BE2C (cell line): ENCODE measurements around the gene TSPAN19.

Experiments
- DNase-seq: peaks from one replicate; pipeline ENCODE4 v3.0.0-alpha.2; 2020
- H3K27me3 ChIP-seq: fragments of 250-450 bp; sonication (Bioruptor Pico); 2 replicates; pipeline ENCODE4 v1.5.1; 2020; ENCODE audit warnings: mild to moderate bottlenecking
- H3K36me3 ChIP-seq: fragments of 250-450 bp; sonication (Bioruptor Pico); 2 replicates; pipeline ENCODE4 v1.5.1; 2020; ENCODE audit warnings: mild to moderate bottlenecking
- H3K4me1 ChIP-seq: fragments of 250-450 bp; sonication (Bioruptor Pico); 2 replicates; pipeline ENCODE4 v1.5.1; 2020
- H3K4me3 ChIP-seq: 2 replicates; pipeline ENCODE4 v1.5.1; 2011; ENCODE audit warnings: low read depth, low read length
- H3K9me3 ChIP-seq: fragments of 250-450 bp; sonication (Bioruptor Pico); 2 replicates; pipeline ENCODE4 v1.5.1; 2020
- CTCF ChIP-seq: IDR thresholded peaks from 2 replicates; pipeline ENCODE4 v1.5.1; 2012; ENCODE audit warnings: mild to moderate bottlenecking, low read depth, low read length

Gene TSPAN19

DNA sequence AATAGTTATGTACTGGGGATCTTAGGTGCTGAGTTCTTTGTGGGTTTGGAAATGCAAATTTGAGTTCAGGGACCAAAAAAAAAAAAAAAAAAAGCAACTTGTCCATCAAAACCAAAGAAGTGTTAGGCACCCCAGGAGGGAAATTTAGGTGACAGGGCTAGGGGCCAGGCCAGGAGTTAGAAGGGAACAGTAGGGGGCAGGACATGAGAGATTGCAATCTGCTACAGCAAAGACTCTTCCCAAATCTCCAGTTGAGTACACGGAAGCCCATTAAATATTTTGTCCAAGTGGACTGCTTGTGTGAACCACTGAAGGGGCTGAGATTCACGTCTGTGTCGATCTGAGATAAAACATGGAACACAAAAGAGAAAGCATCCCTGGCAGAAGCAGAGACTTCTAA is 52.8 kb downstream of the TSPAN19 start:
- TF ChIP-seq CTCF: no peak
- no peaks in the 10 kb centered on the region for H3K36me3 ChIP-seq
- H3K4me1 ChIP-seq: peaks cover 3% of the 10 kb centered on the region; the same call in 1 of the 2 replicates
- no peak overlapping the region for H3K4me3 ChIP-seq
- H3K27me3 ChIP-seq: peaks cover 4% of the 10 kb centered on the region; the same call in 1 of the 2 replicates
- no peak for DNase-seq
- H3K9me3 ChIP-seq: no peaks in the 10 kb centered on the region

DNA sequence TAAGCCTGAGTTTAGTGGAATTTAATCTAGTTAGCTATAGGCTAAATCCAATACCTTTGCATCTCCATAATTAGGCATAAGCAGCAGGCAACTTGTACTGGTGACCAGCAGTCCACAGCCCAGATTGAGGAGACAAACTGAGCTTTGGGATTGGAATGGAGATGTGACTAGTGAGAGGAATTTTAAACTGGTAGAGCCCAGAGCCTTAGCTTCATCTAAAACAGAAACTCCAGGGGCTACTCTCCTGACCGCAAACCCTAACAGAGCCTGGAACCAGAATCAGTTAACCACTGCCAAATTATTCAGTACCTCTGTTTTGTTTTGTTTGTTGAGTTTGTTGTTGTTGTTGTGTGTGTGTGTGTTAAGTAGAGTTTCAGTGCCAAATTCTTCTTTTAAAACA is 53.2 kb downstream of the TSPAN19 start:
- peaks cover 3% of the 10 kb centered on the region; the same call in 1 of the 2 replicates for H3K4me1 ChIP-seq
- peaks cover 4% of the 10 kb centered on the region; the same call in 1 of the 2 replicates for H3K27me3 ChIP-seq
- H3K9me3 ChIP-seq: no peaks in the 10 kb centered on the region
- TF ChIP-seq CTCF: no peak
- no peak for DNase-seq
- no peaks in the 10 kb centered on the region for H3K36me3 ChIP-seq
- no peak overlapping the region for H3K4me3 ChIP-seq

DNA sequence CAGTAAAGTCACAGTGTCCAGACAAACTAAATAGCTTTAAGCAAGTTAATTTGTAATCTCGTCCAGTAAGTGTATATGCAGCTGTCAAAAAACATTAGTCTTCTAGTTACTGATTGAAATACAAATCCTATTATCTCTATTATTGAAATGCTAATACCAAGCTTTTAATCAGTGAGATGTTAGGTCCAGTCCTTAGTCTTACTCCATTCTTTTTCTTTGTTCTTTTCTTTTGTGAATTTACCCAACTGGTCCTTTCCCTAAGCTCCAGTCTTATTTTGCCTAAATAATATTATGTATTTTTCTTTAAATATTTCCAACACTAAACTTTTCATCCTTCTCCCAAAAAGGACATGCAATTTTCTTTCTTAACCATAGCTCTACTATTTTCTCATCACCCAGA is 57.2 kb downstream of the TSPAN19 start:
- DNase-seq: no peak
- no peak for TF ChIP-seq CTCF
- H3K4me3 ChIP-seq: no peak overlapping the region

GRCh38 chr12:84976133-84976532 is 59.9 kb downstream of the TSPAN19 start:
- H3K4me3 ChIP-seq: no peak overlapping the region
- no peak for TF ChIP-seq CTCF
- no peaks in the 10 kb centered on the region for H3K9me3 ChIP-seq
- H3K27me3 ChIP-seq: no peaks in the 10 kb centered on the region
- DNase-seq: no peak
- no peaks in the 10 kb centered on the region for H3K36me3 ChIP-seq
- H3K4me1 ChIP-seq: no peaks in the 10 kb centered on the region

More for the DNA sequence above, 57.2 kb downstream of the TSPAN19 start:
- no peaks in the 10 kb centered on the region for H3K27me3 ChIP-seq
- H3K36me3 ChIP-seq: no peaks in the 10 kb centered on the region
- no peaks in the 10 kb centered on the region for H3K9me3 ChIP-seq
- H3K4me1 ChIP-seq: no peaks in the 10 kb centered on the region

DNA sequence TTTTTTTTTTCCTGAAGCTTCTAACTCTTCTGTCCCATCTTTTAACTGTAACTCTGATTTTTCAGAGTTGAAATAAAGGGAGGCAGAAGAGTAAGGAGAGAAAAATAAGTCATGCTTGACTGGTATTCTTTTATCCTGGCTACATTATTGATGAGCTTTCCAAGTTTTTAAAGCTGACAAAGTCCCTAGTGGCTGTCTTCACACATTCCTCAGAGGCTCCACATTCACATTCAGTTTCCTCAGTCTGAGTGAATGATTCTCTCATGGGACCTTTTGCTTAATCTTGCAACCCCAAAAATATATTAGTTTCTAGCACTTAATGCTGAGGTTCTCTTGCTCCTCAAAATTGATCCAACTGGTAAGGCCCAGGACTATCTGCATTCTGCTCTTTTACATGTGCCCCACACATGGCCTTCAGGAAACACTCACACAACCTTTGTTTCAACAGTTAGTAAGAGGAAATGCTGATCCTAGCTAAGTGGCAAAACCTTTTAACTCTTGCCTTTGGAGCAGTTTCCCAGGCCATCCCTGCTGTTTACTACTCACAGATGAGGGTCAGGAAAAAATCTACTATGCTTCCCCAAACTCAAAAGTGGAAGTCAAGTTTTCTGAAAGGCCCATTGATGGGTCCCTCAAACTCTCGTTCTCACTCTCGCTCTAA is 61.8 kb downstream of the TSPAN19 start:
- H3K4me1 ChIP-seq: no peaks in the 10 kb centered on the region
- H3K36me3 ChIP-seq: no peaks in the 10 kb centered on the region
- DNase-seq: no peak
- TF ChIP-seq CTCF: no peak
- no peaks in the 10 kb centered on the region for H3K9me3 ChIP-seq
- no peak overlapping the region for H3K4me3 ChIP-seq
- no peaks in the 10 kb centered on the region for H3K27me3 ChIP-seq

DNA sequence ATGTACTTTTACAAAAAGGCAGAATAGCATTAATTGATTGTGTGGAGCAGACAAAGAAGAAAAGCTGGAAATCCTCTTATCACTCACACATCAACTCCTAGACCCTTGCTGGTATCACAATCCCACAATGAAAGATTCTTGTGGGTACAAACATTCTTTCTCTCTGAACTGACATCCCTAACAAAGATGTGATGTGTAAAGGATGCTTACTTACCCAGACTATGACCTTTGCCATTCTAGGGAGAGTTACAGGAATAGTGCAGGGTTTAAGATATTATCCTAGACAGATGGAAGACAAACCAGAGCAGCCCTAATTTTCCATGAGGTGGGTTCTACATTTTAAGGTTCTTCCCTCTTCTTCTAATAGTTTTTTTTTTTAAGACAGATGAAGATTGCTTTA is 63.1 kb downstream of the TSPAN19 start:
- Histone ChIP-seq H3K4me1 (no peaks in the 10 kb centered on the region), H3K27me3 (no peaks in the 10 kb centered on the region), H3K4me3 (no peak overlapping the region), H3K36me3 (no peaks in the 10 kb centered on the region), H3K9me3 (no peaks in the 10 kb centered on the region)
- TF ChIP-seq CTCF: no peak
- DNase-seq: no peak
